IMR-90 (cell line): ENCODE measurements around the gene PPP1R12C. TPM values are rescaled to one million over a fixed set of nuclear protein-coding genes. Genes with fewer than 3 reads are reported as not detected.

ENCODE experiments used
- ATAC-seq: fragments of 200-7000 bp; cut with Tn5 transposase; 2 replicates; pipeline ENCODE4 v1.9.1; 2020; ENCODE audit warnings: low read depth, mild to moderate bottlenecking, moderate library complexity
- BruUV-seq: library from RNA; stranded (reverse); fragments of 400-500 nt; replicated peaks from 2 replicates; lab custom pipeline; 2021; lab: Mats Ljungman, UMichigan
- CTCF ChIA-PET: fragments of 300-600 bp; formaldehyde crosslinking; extraction: SDS; loops from one replicate; lab custom pipeline; 2021; ENCODE audit warnings: antibody characterized with exemption; lab: Yijun Ruan, JAX
- POLR2A ChIA-PET: fragments of 300-600 bp; sonication (Branson Sonifier 250); formaldehyde crosslinking; loops from one replicate; lab custom pipeline; 2022; ENCODE audit warnings: antibody characterized with exemption; ENCODE audit not compliant: unreplicated experiment; lab: Charles Lee
- DNase-seq: peaks from one replicate; pipeline ENCODE4 v3.0.0; 2013
- H2AFZ ChIP-seq: replicated peaks from 2 replicates; pipeline ENCODE3; 2013; ENCODE audit warnings: low read length, mild to moderate bottlenecking; ENCODE audit not compliant: poor library complexity
- H2AK5ac ChIP-seq: 2 replicates; pipeline ENCODE4 v1.6.1; 2013; ENCODE audit warnings: low read depth, low read length, inconsistent platforms
- H2AK9ac ChIP-seq: replicated peaks from 2 replicates; pipeline ENCODE3; 2013; ENCODE audit warnings: mild to moderate bottlenecking, low read depth, low read length, moderate library complexity; ENCODE audit not compliant: poor library complexity
- H2BK120ac ChIP-seq: 2 replicates; pipeline ENCODE4 v1.6.1; 2013; ENCODE audit warnings: low read depth, low read length, inconsistent platforms
- H2BK15ac ChIP-seq: 3 replicates; pipeline ENCODE4 v1.6.1; 2013; ENCODE audit warnings: low read depth, low read length, inconsistent platforms
- H2BK20ac ChIP-seq: 2 replicates; pipeline ENCODE4 v1.6.1; 2013; ENCODE audit warnings: low read depth, mild to moderate bottlenecking, inconsistent platforms, low read length, moderate library complexity
- H2BK5ac ChIP-seq: 2 replicates; pipeline ENCODE4 v1.6.1; 2013; ENCODE audit warnings: mild to moderate bottlenecking, low read depth, low read length, inconsistent platforms; ENCODE audit not compliant: poor library complexity, severe bottlenecking
- H3K14ac ChIP-seq: replicated peaks from 2 replicates; pipeline ENCODE4 v1.6.1; 2013; ENCODE audit warnings: low read depth, low read length, inconsistent platforms
- H3K18ac ChIP-seq: 2 replicates; pipeline ENCODE4 v1.6.1; 2013; ENCODE audit warnings: low read depth, low read length, control low read depth
- H3K23ac ChIP-seq: 2 replicates; pipeline ENCODE4 v1.6.1; 2013; ENCODE audit warnings: low read depth, low read length, inconsistent platforms
- H3K27ac ChIP-seq: 2 replicates; pipeline ENCODE4 v1.5.1; 2013; ENCODE audit warnings: mild to moderate bottlenecking, control low read depth, low read length; ENCODE audit not compliant: insufficient read depth
- H3K27me3 ChIP-seq: 2 replicates; pipeline ENCODE4 v1.6.1; 2013; ENCODE audit warnings: low read length; ENCODE audit not compliant: control insufficient read depth, insufficient read depth
- H3K36me3 ChIP-seq: 2 replicates; pipeline ENCODE4 v1.6.1; 2013; ENCODE audit warnings: low read length, mixed read lengths; ENCODE audit not compliant: control insufficient read depth, insufficient read depth
- H3K4ac ChIP-seq: 2 replicates; pipeline ENCODE4 v1.6.1; 2013; ENCODE audit warnings: low read depth, low read length, inconsistent platforms
- H3K4me1 ChIP-seq: 2 replicates; pipeline ENCODE4 v1.6.1; 2013; ENCODE audit warnings: low read length, mixed read lengths; ENCODE audit not compliant: control insufficient read depth, insufficient read depth
- H3K4me2 ChIP-seq: 2 replicates; pipeline ENCODE4 v1.6.1; 2013; ENCODE audit warnings: low read depth, mild to moderate bottlenecking, control low read depth, low read length, moderate library complexity
- H3K4me3 ChIP-seq: 2 replicates; pipeline ENCODE4 v1.5.1; 2013; ENCODE audit warnings: low read depth, mild to moderate bottlenecking, control low read depth, low read length, moderate library complexity; ENCODE audit not compliant: insufficient read depth
- H3K56ac ChIP-seq: 2 replicates; pipeline ENCODE4 v1.6.1; 2013; ENCODE audit warnings: low read length, inconsistent platforms; ENCODE audit not compliant: insufficient read depth; ENCODE audit errors: extremely low read depth
- H3K79me1 ChIP-seq, 2 experiments: 2 replicates each; pipeline ENCODE4 v1.6.1; 2013; ENCODE audit warnings: low read length in 2 of 2, inconsistent platforms in 1 of 2, low read depth in 1 of 2
- H3K9ac ChIP-seq: 2 replicates; pipeline ENCODE4 v1.6.1; 2013; ENCODE audit warnings: low read depth, low read length, control low read depth
- H3K9me1 ChIP-seq: 2 replicates; pipeline ENCODE4 v1.6.1; 2013; ENCODE audit warnings: low read length, inconsistent platforms; ENCODE audit not compliant: insufficient read depth
- H3K9me3 ChIP-seq: 2 replicates; pipeline ENCODE4 v1.6.1; 2013; ENCODE audit warnings: low read length; ENCODE audit not compliant: control insufficient read depth, insufficient read depth
- H4K20me1 ChIP-seq: 2 replicates; pipeline ENCODE4 v1.6.1; 2013; ENCODE audit warnings: low read length, inconsistent platforms; ENCODE audit not compliant: insufficient read depth
- H4K5ac ChIP-seq: 2 replicates; pipeline ENCODE4 v1.6.1; 2013; ENCODE audit warnings: mild to moderate bottlenecking, low read depth, low read length, control low read depth
- H4K8ac ChIP-seq, 2 experiments: 2 replicates each; pipeline ENCODE4 v1.6.1; 2013; ENCODE audit warnings: low read depth in 2 of 2, low read length in 2 of 2, control low read depth in 1 of 2, inconsistent platforms in 1 of 2
- H4K91ac ChIP-seq: 2 replicates; pipeline ENCODE4 v1.6.1; 2013; ENCODE audit warnings: low read depth, low read length, inconsistent platforms; ENCODE audit not compliant: insufficient read depth
- CEBPB ChIP-seq: IDR thresholded peaks from 2 replicates; pipeline ENCODE4 v1.6.1; 2012; ENCODE audit warnings: low read depth, low read length, improper control_type of control experiment
- CTCF ChIP-seq: conservative IDR thresholded peaks from 2 replicates; pipeline ENCODE4 v1.5.1; 2012; ENCODE audit warnings: mild to moderate bottlenecking, low read depth, low read length, improper control_type of control experiment
- FOS ChIP-seq: fragments of 150-350 bp; IDR thresholded peaks from 2 replicates; pipeline ENCODE4 v1.6.1; 2016; ENCODE audit warnings: low read depth, low read length
- MAZ ChIP-seq: IDR thresholded peaks from 2 replicates; pipeline ENCODE4 v1.6.1; 2012; ENCODE audit warnings: low read depth, mild to moderate bottlenecking, low read length, improper control_type of control experiment, moderate library complexity, borderline replicate concordance
- MXI1 ChIP-seq: IDR thresholded peaks from 2 replicates; pipeline ENCODE4 v1.6.1; 2012; ENCODE audit warnings: low read depth, mild to moderate bottlenecking, low read length, moderate library complexity, borderline replicate concordance
- POLR2A ChIP-seq: IDR thresholded peaks from 2 replicates; pipeline ENCODE4 v1.6.1; 2012; ENCODE audit warnings: mild to moderate bottlenecking, low read depth, low read length
- WGBS, 2 experiments: methylation state at CpG; one replicate each; pipeline versions ENCODE4 v1.1.5 to v1.1.7; 2013; ENCODE audit warnings: missing lambda C conversion rate in 2 of 2; ENCODE audit not compliant: insufficient read length in 1 of 2; ENCODE audit errors: extremely low coverage in 2 of 2; 5-methylcytosine and 5-hydroxymethylcytosine counted together
- dilution Hi-C: fragments of 300-500 bp; cut with HindIII; formaldehyde crosslinking; loops from one replicate; pipeline ENCODE4 v1.14.3; 2018; ENCODE audit warnings: low sequenced_read_pairs; ENCODE audit not compliant: unreplicated experiment
- in situ Hi-C: fragments of 300-500 bp; cut with MboI; formaldehyde crosslinking; loops from 3 replicates; pipeline ENCODE4 v1.14.3; 2019; ENCODE audit warnings: low sequenced_read_pairs, inconsistent platforms, mixed read lengths
- intact Hi-C: fragments of 100-400 bp; cut with micrococcal nuclease; formaldehyde crosslinking; loops from 2 replicates; pipeline ENCODE4 v1.10.0; 2022
- polyA plus RNA-seq, 3 experiments: library from polyadenylated mRNA; depleted of rRNA; stranded (reverse); fragments of >200 nt; gene quantifications; 2 replicates each; pipeline ENCODE4 v1.2.3, GENCODE V29; 2012; ENCODE audit warnings: low replicate concordance in 1 of 3
- total RNA-seq: library from RNA; depleted of rRNA; stranded (reverse); fragments of >200 nt; gene quantifications from 2 replicates; pipeline ENCODE4 v1.2.3, GENCODE V29; 2012

The PPP1R12C gene
- total and polyA plus RNA-seq, 2 of the 4 experiments (the other 2 are of a cell fraction), result 21.5 to 81.4 TPM

- Histone ChIP-seq H3K4me3 (no peak overlapping the region), H2BK20ac (no peak overlapping the region), H3K9ac (no peak overlapping the region), H4K5ac (no peak overlapping the region), H3K27ac (no peak overlapping the region), H4K91ac (no peak overlapping the region), H3K56ac (no peak overlapping the region), H3K79me1 (peaks cover 39 to 54% of the 10 kb centered on the region in 2 experiments), H2BK5ac (no peak overlapping the region), H3K36me3 (peaks cover 44% of the 10 kb centered on the region), H3K4me2 (no peak overlapping the region), H2AFZ (no peak overlapping the region), H3K4ac (no peak overlapping the region), H3K9me3 (peaks cover 4% of the 10 kb centered on the region), H4K20me1 (peaks cover 36% of the 10 kb centered on the region), H2AK9ac (no peak overlapping the region), H3K4me1 (no peaks in the 10 kb centered on the region), H3K23ac (no peak overlapping the region), H2BK120ac (no peak overlapping the region), H3K14ac (no peak overlapping the region), H2BK15ac (no peak overlapping the region), H3K18ac (no peak overlapping the region), H3K27me3 (no peaks in the 10 kb centered on the region), H4K8ac (no peak overlapping the region), H3K9me1 (peaks cover 10% of the 10 kb centered on the region), H2AK5ac (no peak overlapping the region)
- DNase-seq (no peak), ATAC-seq (no peak)
- WGBS, 2 experiments, result no CpG with 5 or more reads among the region's 2 CpGs
- no TSS peak for BruUV-seq
- dilution Hi-C loops (no loop called here), in situ Hi-C loops (loop anchor here (25.0 kb wide), 1 partner anchor 532 kb away; the partner anchor contains the start of genes CCDC106, ZNF580 and ZNF581), intact Hi-C loops (no loop called here)
- ChIA-PET CTCF (no interaction called here), POLR2A (no interaction called here)
- TF ChIP-seq MAZ (no peak), FOS (no peak), CEBPB (no peak), CTCF (no peak), POLR2A (no peak), MXI1 (no peak)
Observed at GRCh38 chr19:55105237-55105636, 12.2 kb downstream of the PPP1R12C start.
